HG03342 (cell line): ENCODE data around the gene ARHGDIG.
"Not testable (repeated sequence)": the region's sequence is repeated elsewhere in the genome, so short reads cannot be mapped to it uniquely, and the experiment has no call there.

Experiments
- ATAC-seq: cut with Tn5 transposase; IDR thresholded peaks from one replicate; pipeline ENCODE4 v1.9.1; 2021; ENCODE audit warnings: mild to moderate bottlenecking, moderate library complexity; ENCODE audit not compliant: unreplicated experiment

The ARHGDIG gene

GRCh38 chr16:263182-263774 lies 17.1 kb upstream of the ARHGDIG start:
- ATAC-seq, result no peak

DNA sequence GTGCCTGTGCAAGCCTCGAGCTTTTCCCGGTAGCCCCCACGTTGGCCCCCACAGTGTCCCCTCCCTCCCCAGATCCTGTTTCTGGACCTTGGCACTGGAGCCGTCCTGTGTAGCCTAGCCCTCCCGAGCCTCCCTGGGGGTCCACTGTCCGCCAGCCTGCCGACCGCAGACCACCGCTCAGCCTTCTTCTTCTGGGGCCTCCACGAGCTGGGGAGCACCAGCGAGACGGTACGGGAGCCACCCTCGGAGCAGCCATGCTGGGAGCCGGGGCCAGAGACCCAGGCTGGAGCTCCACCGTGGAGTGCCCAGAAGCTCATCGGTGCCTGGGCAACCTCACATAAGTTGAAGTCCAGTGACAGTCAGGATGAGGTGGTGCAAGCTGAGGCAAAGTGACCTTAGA lies 16.4 kb upstream of the ARHGDIG start:
- no peak for ATAC-seq

DNA sequence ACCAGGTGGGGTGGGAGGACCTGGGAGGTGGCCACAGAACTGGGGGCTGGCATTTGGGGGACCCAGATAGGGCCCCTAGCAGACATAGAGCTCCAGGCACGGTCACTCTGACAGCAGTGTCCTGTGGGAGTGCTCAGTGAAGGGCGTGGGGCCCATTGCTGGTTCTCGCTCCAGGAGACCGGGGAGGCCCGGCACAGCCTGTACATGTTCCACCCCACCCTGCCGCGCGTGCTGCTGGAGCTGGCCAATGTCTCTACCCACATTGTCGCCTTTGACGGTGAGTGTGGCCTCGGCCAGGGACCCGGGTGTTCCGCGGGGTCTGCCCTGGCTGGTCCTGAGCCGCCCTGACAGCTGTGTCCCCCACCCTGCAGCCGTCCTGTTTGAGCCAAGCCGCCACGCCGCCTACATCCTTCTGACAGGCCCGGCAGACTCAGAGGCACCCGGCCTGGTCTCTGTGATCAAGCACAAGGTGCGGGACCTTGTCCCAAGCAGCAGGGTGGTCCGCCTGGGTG lies 15.9 kb upstream of the ARHGDIG start:
- ATAC-seq, result no peak

DNA sequence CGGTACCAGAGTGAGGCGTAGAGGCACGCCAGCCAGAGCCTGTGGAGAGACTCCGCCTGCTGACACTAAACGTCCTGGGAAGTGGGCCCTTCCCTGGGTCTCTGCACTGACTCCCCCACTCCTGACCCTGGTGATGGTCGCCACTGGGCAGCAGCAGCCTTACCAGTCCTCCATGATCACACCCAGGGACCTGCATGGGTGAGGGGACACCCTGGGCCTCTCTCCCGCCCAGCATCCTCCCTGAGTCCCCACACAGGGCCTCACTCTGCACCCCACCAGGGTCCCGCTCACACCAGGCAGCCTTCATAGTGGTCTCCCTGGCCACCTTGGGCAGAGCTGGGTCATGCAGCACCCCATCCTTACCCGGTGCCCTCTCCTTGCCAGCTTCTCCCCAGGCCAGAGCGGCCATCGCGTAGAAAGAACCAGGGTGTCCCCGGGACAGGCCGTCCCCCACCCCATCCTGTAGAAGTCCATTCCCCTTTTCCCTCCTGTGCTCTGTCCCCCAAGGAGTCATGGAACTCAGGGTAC lies 15.3 kb upstream of the ARHGDIG start:
- ATAC-seq, result no peak

- no peak for ATAC-seq
Measured at GRCh38 chr16:265711-266110, 14.7 kb upstream of the ARHGDIG start.

GRCh38 chr16:266258-267164 lies 13.9 kb upstream of the ARHGDIG start:
- no peak for ATAC-seq

- not testable (repeated sequence) for ATAC-seq
Measured at GRCh38 chr16:267562-267961, 12.8 kb upstream of the ARHGDIG start.

DNA sequence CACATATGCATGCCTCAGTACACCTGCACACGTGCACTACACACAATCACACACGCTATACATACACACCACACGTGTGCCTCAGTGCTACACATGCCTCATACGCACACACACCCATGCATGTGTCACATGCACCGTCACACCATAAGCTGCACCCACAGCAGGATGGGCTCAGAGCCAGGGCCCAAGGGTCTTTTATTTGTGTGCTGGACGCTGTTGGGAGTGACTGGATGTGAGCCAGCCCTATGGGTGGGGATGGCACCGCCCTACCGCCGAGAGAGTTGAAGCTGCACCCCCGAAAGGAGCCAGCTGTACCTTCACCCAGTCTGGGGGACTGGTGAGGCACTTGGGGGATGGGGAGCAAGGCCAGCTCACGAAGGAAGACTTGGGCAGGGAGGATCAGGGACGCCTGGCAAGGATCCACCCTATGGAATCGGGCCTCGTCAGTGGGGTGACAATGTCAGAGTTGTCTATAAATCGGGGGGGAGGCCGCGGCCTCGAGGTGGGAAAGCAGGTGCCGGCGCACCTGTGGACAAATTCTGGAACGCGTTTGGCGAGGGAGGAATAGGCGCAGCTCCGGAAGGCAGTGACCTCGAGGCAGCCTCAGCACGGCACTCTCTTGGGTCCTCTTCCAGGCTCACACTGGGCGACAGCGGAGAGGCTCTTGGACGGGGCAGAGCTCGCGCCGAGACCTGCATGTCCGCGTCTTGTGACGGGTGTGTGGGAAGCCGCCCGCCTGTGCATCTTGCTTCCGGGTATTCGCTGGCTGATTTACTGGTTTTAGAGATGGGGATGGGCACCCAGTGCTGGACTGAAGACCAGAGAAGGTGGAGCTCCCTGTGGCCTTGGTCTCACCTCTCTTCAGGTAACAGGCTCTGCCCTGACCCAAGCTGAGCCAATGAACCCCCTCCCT lies 12.0 kb upstream of the ARHGDIG start:
- no peak for ATAC-seq

DNA sequence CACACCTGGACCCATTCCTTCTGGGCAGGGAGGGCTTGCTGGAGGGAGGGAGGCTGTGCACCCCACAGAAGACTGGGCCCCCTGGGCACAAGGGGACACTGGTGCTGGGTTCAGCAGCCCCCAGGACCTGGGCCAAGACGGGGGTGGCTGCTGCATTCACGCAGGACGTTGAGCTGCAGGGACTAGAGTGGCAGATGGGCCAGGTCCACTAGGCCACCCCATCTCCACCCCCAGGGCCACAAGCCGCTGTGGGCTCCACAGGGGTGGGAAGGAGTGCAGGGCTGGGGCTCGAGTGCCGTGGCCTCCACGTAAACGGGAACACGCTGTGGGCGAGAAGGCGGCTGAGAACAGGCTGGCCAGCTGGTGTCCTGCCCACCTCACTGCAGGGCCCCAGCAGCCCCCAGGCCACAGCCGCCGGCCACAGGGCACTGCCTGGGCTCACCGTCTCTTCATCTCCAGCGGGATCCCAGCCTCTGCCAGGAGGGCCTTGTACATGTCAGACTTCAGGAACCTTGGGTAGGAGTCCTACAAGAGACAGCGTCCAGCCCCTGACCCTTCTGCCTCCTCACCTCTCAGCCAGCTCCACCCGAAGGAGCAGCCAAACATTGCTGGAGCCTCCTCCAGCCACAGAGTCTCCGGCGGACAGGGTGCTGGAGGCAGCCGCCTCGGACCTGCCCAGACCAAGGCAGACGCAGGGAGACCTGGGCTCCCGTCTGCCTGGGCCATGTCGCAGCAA lies 11.2 kb upstream of the ARHGDIG start:
- ATAC-seq, result no peak

DNA sequence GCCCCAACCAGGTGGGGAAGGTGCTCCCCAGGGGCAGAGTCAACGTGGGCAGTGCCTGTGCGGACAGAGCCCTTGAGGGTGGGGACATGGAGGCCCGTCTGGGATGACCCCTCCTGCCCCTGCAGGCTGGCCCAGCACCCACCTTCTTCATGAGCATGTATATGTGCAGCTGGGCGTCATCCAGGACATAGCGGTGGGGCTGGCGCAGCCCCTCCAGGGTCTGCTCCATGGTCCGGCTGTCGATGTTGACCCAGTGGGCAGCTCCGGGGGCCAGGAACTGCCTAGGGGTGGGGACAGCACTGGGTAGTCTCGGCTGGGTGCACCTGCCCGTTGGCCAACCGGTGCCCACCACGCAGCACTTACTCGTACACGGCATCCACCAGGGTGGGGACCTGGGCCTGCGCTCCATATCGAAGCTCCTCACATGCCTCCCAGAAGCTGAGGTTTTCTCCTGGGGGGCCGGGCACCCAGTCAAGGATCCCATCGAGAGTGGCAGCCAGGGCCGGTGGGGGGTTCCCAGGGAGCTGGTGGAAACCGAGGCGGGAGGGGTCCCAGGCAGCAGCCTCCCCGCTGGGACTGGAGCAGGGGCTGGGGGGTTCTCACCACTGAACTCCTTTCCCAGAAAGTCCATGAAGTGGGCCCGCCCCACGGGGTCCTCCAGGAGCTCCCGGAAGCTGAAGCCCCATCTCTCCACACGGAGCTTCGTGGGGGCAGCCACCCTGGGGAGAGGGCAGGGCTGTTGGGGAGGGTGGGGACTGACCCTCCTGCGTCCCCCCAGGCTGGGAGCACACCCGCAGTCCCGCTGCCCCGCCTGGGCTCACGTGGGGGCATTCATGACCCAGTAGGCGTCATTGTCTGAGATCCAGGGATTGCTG lies 9.8 kb upstream of the ARHGDIG start:
- no peak for ATAC-seq

DNA sequence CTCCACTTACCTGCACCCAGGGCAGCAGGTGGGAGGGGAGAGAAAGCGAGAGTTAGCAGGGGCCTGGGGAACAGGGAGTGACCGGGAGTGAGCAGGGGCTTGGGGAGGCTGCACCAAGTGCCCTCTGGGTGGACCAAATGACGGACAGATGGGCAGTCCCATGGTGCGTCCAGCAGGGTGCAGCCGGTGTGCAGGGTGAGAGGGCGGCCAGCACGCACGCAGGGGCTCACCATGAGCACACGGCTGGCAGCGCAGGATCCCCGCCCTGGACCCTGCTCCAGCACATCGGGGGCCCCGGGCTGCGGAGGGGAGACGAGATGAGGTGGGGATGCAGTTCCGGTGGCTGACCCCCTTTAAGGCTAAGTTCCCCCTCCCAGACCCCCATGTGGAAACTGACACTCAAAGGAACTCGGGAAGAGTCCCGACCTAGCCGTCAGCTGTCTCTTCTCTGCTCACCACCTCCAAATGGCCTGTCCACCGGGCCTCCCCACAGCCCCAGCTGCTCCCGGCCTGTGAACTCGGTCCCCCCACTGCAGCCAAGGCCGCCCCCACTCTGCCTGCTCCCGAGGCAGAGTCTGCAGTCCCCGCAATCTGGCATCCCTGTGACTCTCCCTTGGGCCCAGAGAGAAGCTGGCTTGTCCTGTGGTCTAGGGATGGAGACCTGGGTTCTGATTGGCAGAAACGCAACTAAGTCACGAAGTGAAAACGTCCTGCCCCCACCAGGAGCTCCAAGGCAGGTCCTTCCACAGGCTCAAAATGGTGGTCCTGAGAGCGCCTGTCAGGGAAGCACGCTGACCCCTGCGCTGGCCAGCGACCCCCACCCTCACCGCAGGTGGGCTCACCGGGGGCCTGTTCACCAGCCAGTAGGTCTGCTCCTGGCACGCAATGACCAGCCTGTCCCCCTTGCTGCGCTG lies 7.5 kb upstream of the ARHGDIG start:
- ATAC-seq, result no peak

DNA sequence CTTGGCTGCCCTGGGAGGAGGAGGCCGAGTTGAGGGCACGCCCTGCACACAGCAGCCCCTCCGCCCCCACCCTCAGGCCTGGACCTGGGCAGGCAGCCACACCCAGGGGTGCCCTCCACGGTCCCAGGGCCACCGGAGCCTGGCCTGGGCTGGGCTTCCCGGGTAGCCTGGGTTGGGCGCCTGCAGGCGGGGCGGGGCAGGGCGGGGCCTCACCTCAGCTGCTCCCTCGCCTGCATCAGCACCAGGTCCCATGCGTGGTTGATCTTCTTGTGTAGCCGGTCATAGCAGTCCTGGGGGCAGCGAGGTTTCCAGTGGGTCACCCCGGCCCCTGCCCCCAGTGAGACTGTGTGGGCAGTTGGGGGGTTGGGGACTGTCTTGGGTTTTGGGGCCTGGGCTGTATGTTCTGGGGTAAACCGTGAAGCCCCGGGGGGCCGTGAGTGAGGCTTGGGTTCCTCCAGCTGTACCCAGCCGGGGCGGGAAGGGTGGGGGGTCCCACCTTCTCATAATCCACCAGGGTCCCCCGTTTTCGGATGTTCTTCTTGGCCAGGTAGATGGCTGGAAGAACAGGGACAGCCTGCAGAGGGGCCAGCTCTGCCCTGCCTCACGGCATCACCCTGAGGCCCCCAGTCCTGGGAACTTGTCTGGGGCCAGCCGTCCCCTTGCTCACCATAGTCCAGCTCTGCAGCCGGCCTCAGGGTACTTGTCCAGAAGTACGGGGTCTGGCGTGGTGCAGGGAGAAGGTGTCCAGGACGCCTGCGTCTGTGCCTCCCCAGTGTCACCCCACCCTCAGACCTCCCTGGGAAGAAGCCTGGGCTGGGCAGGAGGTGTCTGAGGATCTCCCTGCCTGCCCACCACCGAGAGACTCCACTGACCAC lies 6.6 kb upstream of the ARHGDIG start:
- ATAC-seq, result no peak

- ATAC-seq, result no peak
Measured at GRCh38 chr16:275041-275641, 5.2 kb upstream of the ARHGDIG start.

DNA sequence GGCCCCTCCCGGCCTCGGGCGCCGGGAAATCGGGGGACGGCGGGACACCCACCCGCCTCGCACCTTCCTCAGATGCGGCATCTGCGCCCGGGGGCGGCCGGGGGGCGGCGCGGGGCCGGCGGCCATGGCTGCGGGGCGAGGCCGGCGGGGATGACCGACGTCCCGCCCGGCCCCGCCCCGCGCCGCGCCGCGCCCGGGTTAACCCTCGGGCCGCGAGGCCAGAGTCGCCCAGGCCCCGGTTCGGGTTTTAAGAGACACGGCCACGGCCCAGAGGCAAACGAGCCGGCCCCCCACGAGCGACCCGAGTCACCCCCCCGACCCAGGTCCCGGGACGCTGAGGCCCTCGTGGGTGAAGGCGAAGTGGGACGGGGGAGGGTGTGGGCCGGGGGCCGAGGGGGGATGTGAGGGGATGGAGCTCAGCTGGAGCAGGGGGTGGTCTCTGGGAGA lies 4.6 kb upstream of the ARHGDIG start, which contains the start of gene RGS11:
TSS of gene RGS11 (minus strand) at position 159 of the 447 bp plus-strand sequence. CDS start at position 126, 33 bp downstream.
- ATAC-seq, result no peak

DNA sequence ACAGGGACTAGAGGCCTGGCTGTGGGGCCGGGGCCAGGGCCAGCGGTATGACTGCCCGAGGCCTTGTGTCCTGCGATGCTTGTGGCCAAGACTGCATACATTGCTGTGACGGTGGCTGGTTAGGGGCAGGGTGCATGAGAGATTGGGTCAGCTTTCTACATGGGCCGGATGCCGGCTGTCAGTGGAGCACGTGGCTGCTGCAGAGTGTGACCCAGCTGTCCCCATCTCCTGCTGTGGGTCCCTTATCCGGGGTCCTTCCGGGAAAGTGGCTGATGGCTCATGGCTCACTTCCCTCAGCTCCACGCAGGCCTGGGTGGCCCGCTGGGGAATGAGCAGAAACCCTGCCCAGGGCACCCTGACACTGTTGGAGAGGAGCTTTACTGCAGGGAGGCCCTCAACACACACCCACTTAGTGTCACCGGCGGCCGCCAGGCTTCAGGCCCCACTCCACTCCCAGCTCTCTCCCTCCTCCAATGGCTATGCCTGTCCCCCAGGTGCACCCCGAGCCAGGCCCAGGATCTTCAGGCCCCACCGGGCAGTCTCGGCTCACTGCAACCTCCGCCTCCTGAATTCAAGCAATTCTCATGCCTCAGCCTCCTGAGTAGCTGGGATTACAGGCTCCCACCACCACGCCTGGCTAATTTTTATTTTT lies 3.8 kb upstream of the ARHGDIG start:
- ATAC-seq, result no peak

DNA sequence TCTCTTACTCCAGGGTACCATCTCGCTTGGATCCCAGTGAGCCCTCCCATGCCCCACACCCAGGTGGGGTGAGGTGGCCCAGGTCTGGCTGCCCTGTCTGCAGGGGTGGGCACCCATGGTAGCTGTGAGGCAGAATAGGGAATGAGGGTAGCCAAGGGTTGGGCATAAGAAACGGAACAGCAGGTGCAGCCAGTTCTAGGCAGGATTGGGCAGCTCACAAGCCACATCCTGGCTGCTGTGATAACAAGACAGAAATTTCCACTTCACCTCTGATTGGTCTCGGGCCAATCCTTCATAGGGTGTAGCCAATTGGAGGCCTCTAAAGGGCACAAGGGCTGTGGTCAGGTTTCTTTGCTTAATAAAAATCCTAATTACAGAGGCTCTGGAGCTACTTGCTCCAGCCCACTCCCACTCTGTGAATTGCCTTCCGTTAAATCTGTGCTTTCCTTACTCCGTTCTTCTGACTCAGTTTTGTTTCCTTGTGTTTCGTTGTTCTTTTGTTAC lies 1.5 kb upstream of the ARHGDIG start:
- no peak for ATAC-seq
